Liver (tissue), 5 donors: Measurements from ENCODE around the gene ITM2A. TPM values are rescaled to one million over a fixed set of nuclear protein-coding genes. Genes with fewer than 3 reads are reported as not detected.

Source experiments
- polyA plus RNA-seq, 2 donors: library from polyadenylated mRNA; stranded (reverse) in 1 of 2; unstranded in 1 of 2; fragments of 200-250 nt in 1 of 2; fragments of >200 nt in 1 of 2; fragmentation: Nextera tagmentation in 1 of 2; extraction: Ambion mirVana in 1 of 2; gene quantifications; one replicate each; pipeline versions ENCODE4 v1.2.1 to v1.2.3, GENCODE V29; 2013 to 2015
- total RNA-seq, 2 donors: library from RNA; depleted of rRNA; stranded (reverse); fragments of >200 nt; gene quantifications; one replicate each; pipeline ENCODE4 v1.2.3, GENCODE V29; 2014
- TF ChIP-seq, protein P1 (sequence below): fragments of 150-350 bp; IDR thresholded peaks from 2 replicates; pipeline ENCODE4 v1.5.1; 2017; ENCODE audit warnings: improper control_type of control experiment, low read depth, low read length; ENCODE audit not compliant: missing input control
- donor health status: healthy.
- donor health status: healthy.
- donor health status: healthy.

ITM2A gene
- total and polyA plus RNA-seq, 4 donors: 1.2 to 12.8 (median 3.4) TPM

DNA sequence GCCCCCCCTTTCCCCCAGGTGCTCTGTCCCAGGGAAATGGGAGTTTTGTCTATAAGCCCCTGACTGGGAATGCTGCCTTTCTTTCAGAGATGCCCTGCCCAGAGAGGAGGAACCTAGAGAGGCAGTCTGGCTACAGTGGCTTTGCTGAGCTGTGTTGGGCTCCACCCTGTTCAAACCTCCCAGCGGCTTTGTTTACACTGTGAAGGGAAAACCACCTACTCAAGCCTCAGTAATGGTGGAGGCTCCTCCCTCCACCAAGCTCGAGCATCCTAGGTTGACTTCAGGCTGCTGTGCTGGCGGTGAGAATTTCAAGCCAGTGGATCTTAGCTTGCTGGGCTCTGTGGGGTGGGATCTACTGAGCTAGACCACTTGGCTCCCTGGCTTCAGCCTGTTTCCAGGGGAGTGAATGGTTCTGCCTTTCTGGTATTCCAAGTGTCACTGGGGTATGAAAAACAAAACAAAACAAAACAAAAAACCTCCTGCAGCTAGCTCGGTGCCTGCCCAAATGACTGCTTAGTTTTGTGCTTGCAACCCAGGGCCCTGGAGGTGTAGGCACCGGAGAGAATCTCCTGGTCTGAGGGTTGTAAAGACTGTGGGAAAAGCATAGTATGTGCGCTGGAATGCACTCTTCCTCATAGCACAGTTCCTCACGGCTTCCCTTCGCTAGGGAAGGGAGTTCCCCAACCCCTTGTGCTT lies 41.7 kb downstream of the ITM2A start (continued):
- TF ChIP-seq, protein P1, sequence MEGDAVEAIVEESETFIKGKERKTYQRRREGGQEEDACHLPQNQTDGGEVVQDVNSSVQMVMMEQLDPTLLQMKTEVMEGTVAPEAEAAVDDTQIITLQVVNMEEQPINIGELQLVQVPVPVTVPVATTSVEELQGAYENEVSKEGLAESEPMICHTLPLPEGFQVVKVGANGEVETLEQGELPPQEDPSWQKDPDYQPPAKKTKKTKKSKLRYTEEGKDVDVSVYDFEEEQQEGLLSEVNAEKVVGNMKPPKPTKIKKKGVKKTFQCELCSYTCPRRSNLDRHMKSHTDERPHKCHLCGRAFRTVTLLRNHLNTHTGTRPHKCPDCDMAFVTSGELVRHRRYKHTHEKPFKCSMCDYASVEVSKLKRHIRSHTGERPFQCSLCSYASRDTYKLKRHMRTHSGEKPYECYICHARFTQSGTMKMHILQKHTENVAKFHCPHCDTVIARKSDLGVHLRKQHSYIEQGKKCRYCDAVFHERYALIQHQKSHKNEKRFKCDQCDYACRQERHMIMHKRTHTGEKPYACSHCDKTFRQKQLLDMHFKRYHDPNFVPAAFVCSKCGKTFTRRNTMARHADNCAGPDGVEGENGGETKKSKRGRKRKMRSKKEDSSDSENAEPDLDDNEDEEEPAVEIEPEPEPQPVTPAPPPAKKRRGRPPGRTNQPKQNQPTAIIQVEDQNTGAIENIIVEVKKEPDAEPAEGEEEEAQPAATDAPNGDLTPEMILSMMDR: no peak

Other genes starting within 250 kb of the ITM2A start
- gene GPR174, start 222.6 kb downstream of the ITM2A start, total RNA-seq: 1 to 10 TPM; 1.0 to 1.9 TPM
- gene GPR174, start 222.6 kb downstream of the ITM2A start, polyA plus RNA-seq: under 1 TPM; 0.07 to 0.20 TPM